HCT116 (cell line): ENCODE measurements around the gene RPLP1.

Source experiments
- CTCF ChIP-seq, 3 experiments: fragments of 200-600 bp in 1 of 3; sonication (generic) in 1 of 3; IDR thresholded peaks in 2 of 3; conservative IDR thresholded peaks in 1 of 3; 2 replicates each; pipeline ENCODE4 v1.5.1; 2012 to 2017; ENCODE audit warnings: low read depth in 2 of 3, low read length in 2 of 3, antibody characterized with exemption in 1 of 3, borderline replicate concordance in 1 of 3, control low read depth in 1 of 3, mild to moderate bottlenecking in 1 of 3, mixed read lengths in 1 of 3, mixed run types in 1 of 3, moderate library complexity in 1 of 3; ENCODE audit not compliant: insufficient read depth in 1 of 3
- ELF1 ChIP-seq: IDR thresholded peaks from 2 replicates; pipeline ENCODE4 v1.6.1; 2012; ENCODE audit warnings: low read depth, borderline replicate concordance
- EZH2phosphoT487 ChIP-seq: fragments of 200-600 bp; IDR thresholded peaks from 2 replicates; pipeline ENCODE4 v1.6.1; 2018; ENCODE audit warnings: antibody characterized with exemption, borderline replicate concordance
- JUND ChIP-seq: IDR thresholded peaks from 2 replicates; pipeline ENCODE4 v1.6.1; 2012
- POLR2A ChIP-seq: IDR thresholded peaks from 2 replicates; pipeline ENCODE4 v1.7.0; 2011; ENCODE audit warnings: borderline replicate concordance; ENCODE audit not compliant: insufficient read depth, insufficient read length; ENCODE audit errors: extremely low read depth
- POLR2AphosphoS5 ChIP-seq: IDR thresholded peaks from 2 replicates; pipeline ENCODE4 v1.6.1; 2011; ENCODE audit warnings: mild to moderate bottlenecking, low read depth, low read length, moderate library complexity
- RAD21 ChIP-seq: IDR thresholded peaks from 2 replicates; pipeline ENCODE4 v1.6.1; 2012; ENCODE audit warnings: low read depth, mild to moderate bottlenecking
- SP1 ChIP-seq: IDR thresholded peaks from 2 replicates; pipeline ENCODE4 v1.6.1; 2012; ENCODE audit warnings: low read depth
- TCF7L2 ChIP-seq: IDR thresholded peaks from 2 replicates; pipeline ENCODE4 v1.7.0; 2011; ENCODE audit warnings: borderline replicate concordance, inconsistent platforms; ENCODE audit not compliant: insufficient read depth, insufficient read length; ENCODE audit errors: extremely low read depth
- YY1 ChIP-seq: IDR thresholded peaks from 2 replicates; pipeline ENCODE4 v1.6.1; 2011; ENCODE audit warnings: low read length, low read depth, moderate library complexity, mild to moderate bottlenecking; ENCODE audit not compliant: insufficient replicate concordance; ENCODE audit errors: extremely low read depth
- TF ChIP-seq, protein P1 (sequence below): IDR thresholded peaks from 2 replicates; pipeline ENCODE4 v1.6.1; 2011; ENCODE audit warnings: mild to moderate bottlenecking, low read length, moderate library complexity; ENCODE audit not compliant: insufficient replicate concordance; ENCODE audit errors: extremely low read depth

- TF ChIP-seq POLR2A (no peak), RAD21 (no peak), CTCF (IDR thresholded peaks at IDR 0.05 in 2 of 3, conservative IDR thresholded peaks at IDR 0.05 in 1 of 3; ENCODE audit: borderline replicate concordance in 1 of 3, insufficient read depth in 1 of 3, low read depth in 2 of 3, low read length in 2 of 3) (no peak), YY1 (no peak), SP1 (no peak), ELF1 (no peak), TCF7L2 (no peak), POLR2AphosphoS5 (no peak), JUND (no peak), EZH2phosphoT487 (no peak)
- TF ChIP-seq, protein P1, sequence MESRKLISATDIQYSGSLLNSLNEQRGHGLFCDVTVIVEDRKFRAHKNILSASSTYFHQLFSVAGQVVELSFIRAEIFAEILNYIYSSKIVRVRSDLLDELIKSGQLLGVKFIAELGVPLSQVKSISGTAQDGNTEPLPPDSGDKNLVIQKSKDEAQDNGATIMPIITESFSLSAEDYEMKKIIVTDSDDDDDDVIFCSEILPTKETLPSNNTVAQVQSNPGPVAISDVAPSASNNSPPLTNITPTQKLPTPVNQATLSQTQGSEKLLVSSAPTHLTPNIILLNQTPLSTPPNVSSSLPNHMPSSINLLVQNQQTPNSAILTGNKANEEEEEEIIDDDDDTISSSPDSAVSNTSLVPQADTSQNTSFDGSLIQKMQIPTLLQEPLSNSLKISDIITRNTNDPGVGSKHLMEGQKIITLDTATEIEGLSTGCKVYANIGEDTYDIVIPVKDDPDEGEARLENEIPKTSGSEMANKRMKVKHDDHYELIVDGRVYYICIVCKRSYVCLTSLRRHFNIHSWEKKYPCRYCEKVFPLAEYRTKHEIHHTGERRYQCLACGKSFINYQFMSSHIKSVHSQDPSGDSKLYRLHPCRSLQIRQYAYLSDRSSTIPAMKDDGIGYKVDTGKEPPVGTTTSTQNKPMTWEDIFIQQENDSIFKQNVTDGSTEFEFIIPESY = no peak
These were observed 1.5 kb upstream of the RPLP1 start for GRCh38 chr15:69450968-69451695.
